GM12864 (cell line): Measurements from ENCODE around the gene PDE5A.

ENCODE experiments used
- DNase-seq: peaks from one replicate; pipeline ENCODE4 v3.0.0-alpha.2; 2011; ENCODE audit warnings: low read depth
- H3K4me3 ChIP-seq: 2 replicates; pipeline ENCODE4 v1.5.1; 2011; ENCODE audit warnings: mild to moderate bottlenecking, low read depth, low read length, control low read depth
- TF ChIP-seq, protein P1 (sequence below): IDR thresholded peaks from 2 replicates; pipeline ENCODE4 v1.5.1; 2011; ENCODE audit warnings: low read depth, mild to moderate bottlenecking, moderate library complexity, low read length, control low read depth, inconsistent platforms; ENCODE audit errors: missing control alignments

Gene PDE5A

GRCh38 chr4:119537586-119537985, 91.0 kb downstream of the PDE5A start:
- TF ChIP-seq, protein P1, sequence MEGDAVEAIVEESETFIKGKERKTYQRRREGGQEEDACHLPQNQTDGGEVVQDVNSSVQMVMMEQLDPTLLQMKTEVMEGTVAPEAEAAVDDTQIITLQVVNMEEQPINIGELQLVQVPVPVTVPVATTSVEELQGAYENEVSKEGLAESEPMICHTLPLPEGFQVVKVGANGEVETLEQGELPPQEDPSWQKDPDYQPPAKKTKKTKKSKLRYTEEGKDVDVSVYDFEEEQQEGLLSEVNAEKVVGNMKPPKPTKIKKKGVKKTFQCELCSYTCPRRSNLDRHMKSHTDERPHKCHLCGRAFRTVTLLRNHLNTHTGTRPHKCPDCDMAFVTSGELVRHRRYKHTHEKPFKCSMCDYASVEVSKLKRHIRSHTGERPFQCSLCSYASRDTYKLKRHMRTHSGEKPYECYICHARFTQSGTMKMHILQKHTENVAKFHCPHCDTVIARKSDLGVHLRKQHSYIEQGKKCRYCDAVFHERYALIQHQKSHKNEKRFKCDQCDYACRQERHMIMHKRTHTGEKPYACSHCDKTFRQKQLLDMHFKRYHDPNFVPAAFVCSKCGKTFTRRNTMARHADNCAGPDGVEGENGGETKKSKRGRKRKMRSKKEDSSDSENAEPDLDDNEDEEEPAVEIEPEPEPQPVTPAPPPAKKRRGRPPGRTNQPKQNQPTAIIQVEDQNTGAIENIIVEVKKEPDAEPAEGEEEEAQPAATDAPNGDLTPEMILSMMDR = no peak
- DNase-seq = no peak
- no peak overlapping the region for H3K4me3 ChIP-seq

DNA sequence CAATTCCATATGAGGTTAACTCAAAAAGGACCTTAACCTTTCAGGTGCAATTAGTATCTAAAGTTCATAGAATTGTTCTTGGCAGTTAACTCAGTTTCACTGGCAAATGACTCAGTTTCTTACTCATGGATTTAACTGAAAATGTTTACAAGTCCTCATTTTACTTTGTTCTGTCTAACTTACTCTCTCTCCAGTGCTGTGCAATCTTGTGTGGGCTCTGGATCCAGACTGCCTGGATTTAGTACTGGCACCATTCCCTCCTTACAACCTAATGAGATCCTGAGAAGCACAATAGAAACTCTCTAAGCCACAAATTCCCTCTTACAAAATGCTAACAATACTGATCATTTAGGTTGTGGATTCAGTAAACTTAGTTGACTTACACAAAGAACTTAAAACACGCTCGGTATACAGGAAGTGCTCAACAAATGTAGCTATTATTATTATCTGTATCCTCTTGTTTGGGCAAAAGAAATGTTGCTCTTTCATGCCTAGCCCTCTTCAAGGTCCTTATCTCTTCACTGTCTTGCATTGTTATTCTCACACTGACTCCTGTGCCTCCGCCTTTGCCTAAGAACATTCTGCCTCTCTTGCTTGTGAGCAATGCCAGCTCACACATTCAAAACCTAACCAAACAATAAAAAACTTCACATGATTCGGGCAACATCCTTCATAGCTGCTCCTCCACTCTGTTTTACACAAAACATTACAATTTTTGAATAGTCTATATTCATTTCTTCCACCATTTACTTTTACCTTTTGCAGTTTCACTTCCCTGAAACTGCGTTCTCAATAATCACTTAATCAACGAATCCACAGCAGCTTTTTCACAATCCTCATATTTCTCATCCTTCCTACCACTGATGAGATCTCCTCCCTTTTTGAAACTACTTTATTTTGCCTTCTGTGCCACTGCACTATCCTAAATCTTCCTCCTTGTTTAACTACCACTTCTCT, 91.8 kb downstream of the PDE5A start:
- no peak overlapping the region for H3K4me3 ChIP-seq
- TF ChIP-seq, protein P1 = no peak
- DNase-seq = no peak

DNA sequence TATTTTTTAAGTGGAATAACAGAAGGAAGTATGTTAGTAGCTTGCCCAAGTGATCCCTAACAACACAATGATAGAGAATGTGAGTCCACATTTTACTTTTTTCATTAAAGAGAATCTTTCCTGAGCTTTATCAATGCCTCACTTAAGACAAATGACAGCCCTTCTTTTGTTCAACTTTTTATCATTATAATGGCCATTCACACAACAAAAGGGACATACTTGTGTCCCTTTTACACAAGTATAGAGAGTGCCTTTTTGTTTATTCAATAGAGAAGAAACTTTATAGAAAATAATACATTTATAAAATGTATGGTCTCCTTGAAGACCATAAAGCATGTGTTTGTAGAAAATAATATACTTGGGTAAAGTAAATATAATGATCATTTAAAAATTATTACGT, 96.3 kb downstream of the PDE5A start:
- no peak overlapping the region for H3K4me3 ChIP-seq
- TF ChIP-seq, protein P1 = no peak
- no peak for DNase-seq

GRCh38 chr4:119529788-119530187, 98.8 kb downstream of the PDE5A start:
- TF ChIP-seq, protein P1 = no peak
- no peak overlapping the region for H3K4me3 ChIP-seq

GRCh38 chr4:119526786-119527550, 101.6 kb downstream of the PDE5A start:
- no peak overlapping the region for H3K4me3 ChIP-seq
- TF ChIP-seq, protein P1 = no peak
- no peak for DNase-seq

More at GRCh38 chr4:119529788-119530187, 98.8 kb downstream of the PDE5A start:
- no peak for DNase-seq

DNA sequence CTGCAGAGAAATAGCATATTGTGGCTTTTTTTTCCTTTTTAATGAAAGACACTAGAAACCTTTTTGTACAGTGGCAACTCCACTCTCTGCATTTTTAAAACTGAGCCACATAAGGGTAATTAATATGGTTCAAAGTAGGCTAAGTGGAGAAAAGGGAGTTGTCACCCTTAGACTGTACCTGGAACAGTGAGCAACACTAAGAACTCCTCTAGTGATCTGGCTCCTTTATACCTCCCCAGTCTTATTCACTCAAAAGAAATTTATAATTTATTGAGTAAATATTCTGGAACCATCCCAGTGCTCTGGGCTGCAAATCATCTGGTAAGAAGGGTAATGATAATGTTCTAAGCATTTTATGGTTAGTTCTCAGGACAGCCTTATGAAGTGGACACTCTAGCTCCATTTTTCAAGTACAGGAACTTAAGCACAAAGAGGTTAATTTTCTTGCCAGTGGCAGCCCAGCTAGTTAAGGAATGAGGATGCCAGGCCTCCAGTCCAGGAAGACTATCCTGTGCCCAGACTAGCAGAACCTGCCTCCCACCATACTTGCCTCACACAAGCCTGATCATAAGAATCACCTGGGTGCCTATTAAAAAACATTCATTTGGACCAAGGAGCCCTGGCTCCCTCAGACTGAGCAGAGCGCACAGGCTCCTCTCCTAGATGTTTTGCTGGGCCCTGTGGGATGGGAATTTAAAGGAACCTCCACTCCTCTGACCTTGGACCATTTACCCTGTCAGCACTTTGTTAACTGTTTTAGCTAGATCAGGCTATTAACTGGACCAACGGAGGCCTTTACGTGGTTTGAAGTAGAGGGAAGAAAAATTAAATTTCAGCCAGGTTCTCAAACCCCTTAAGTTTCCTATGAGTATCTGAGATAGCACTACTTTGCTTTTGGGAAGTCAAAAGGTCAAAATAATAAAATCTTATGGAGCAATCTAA, 102.6 kb downstream of the PDE5A start:
- no peak overlapping the region for H3K4me3 ChIP-seq
- no peak for DNase-seq
- TF ChIP-seq, protein P1 = no peak
